Left lung (tissue), 10 donors: ENCODE data around the gene CREBBP. TPM values are rescaled to one million over a fixed set of nuclear protein-coding genes. Genes with fewer than 3 reads are reported as not detected.

Experiments used
- ATAC-seq: fragments of 200-7000 bp; cut with Tn5 transposase; one replicate; pipeline ENCODE4 v1.9.1; 2020; ENCODE audit warnings: moderate library complexity
- DNase-seq, 4 donors: peaks; one replicate each; pipeline ENCODE4 v3.0.0-alpha.2; 2013 to 2020
- H3K27ac ChIP-seq, 2 donors: fragments of 200-600 bp; sonication (generic) in 1 of 2; one replicate each; pipeline versions ENCODE4 v1.5.0 to v1.8.0; 2020 to 2021
- H3K27me3 ChIP-seq, 2 donors: fragments of 200-600 bp; sonication (generic) in 1 of 2; one replicate each; pipeline versions ENCODE4 v1.5.0 to v1.8.0; 2020 to 2021
- H3K36me3 ChIP-seq, 2 donors: fragments of 200-600 bp; sonication (generic) in 1 of 2; one replicate each; pipeline versions ENCODE4 v1.5.0 to v1.8.0; 2020 to 2021
- H3K4me1 ChIP-seq, 2 donors: fragments of 200-600 bp; one replicate each; pipeline ENCODE4 v1.8.0; 2021
- H3K4me3 ChIP-seq, 2 donors: fragments of 200-600 bp; sonication (generic) in 1 of 2; one replicate each; pipeline versions ENCODE4 v1.5.0 to v1.8.0; 2020 to 2021; ENCODE audit warnings: mild to moderate bottlenecking in 1 of 2
- H3K9me3 ChIP-seq, 2 donors: fragments of 200-600 bp; sonication (generic) in 1 of 2; one replicate each; pipeline versions ENCODE4 v1.5.0 to v1.8.0; 2020 to 2021
- CTCF ChIP-seq, 2 donors: fragments of 200-600 bp; sonication (generic) in 1 of 2; IDR thresholded peaks; one replicate each; pipeline versions ENCODE4 v1.5.0 to v1.8.0; 2021; ENCODE audit warnings: antibody characterized with exemption in 2 of 2
- intact Hi-C, 2 donors: fragments of 100-400 bp; cut with DNase I; formaldehyde crosslinking; loops; one replicate each; pipeline versions ENCODE4 v1.11.2 to v1.14.2; 2022
- polyA plus RNA-seq, 6 donors: library from polyadenylated mRNA; unstranded; fragments of 120-200 nt; gene quantifications; one replicate each; pipeline ENCODE4 v1.2.1, GENCODE V29; 2013; ENCODE audit not compliant: insufficient read length in 6 of 6
- total RNA-seq, 2 donors: library from RNA; stranded (reverse); fragmentation: NEBNext Ultra II Directional; extraction: Animal tissue kit (Norgen Biotek cat#: 25700); gene quantifications; one replicate each; pipeline ENCODE4 v1.2.1, GENCODE V29; 2021
- donor health status: DM: no; HTN: yes; CAD: no.
- donor health status: DM: no; HTN: no; CAD: no.

CREBBP gene
- total and polyA plus RNA-seq, 8 donors: 48.3 to 112 (median 104) TPM

- Histone ChIP-seq H3K36me3 (peaks cover 0 to 100% of the 10 kb centered on the region in 2 donors), H3K27me3 (no peaks in the 10 kb centered on the region), H3K4me1 (no peaks in the 10 kb centered on the region), H3K4me3 (no peak overlapping the region), H3K9me3 (no peaks in the 10 kb centered on the region), H3K27ac (no peak overlapping the region)
- intact Hi-C loops: no loop called here
- DNase-seq (no peak), ATAC-seq (no peak)
- no peak for TF ChIP-seq CTCF (IDR thresholded peaks at IDR 0.05)
Observed at GRCh38 chr16:3734758-3735221, 145.7 kb downstream of the CREBBP start.

- intact Hi-C loops: no loop called here
- ATAC-seq: no peak
- TF ChIP-seq CTCF (IDR thresholded peaks at IDR 0.05): no peak
- no peak overlapping the region for H3K27ac ChIP-seq
- DNase-seq: no peak
- H3K4me1 ChIP-seq: no peaks in the 10 kb centered on the region
- no peaks in the 10 kb centered on the region for H3K9me3 ChIP-seq
- no peaks in the 10 kb centered on the region for H3K27me3 ChIP-seq
- peaks cover 0 to 100% of the 10 kb centered on the region in 2 donors for H3K36me3 ChIP-seq
- no peak overlapping the region for H3K4me3 ChIP-seq
Observed at GRCh38 chr16:3734084-3734757, 146.3 kb downstream of the CREBBP start.

GRCh38 chr16:3732171-3732570 lies 148.3 kb downstream of the CREBBP start:
- H3K27ac ChIP-seq: no peak overlapping the region
- ATAC-seq (no peak), DNase-seq (no peak)
- peaks cover 0 to 98% of the 10 kb centered on the region in 2 donors for H3K36me3 ChIP-seq
- TF ChIP-seq CTCF (IDR thresholded peaks at IDR 0.05): no peak
- no peaks in the 10 kb centered on the region for H3K9me3 ChIP-seq
- no peaks in the 10 kb centered on the region for H3K27me3 ChIP-seq
- intact Hi-C loops: no loop called here
- no peaks in the 10 kb centered on the region for H3K4me1 ChIP-seq
- H3K4me3 ChIP-seq: no peak overlapping the region

GRCh38 chr16:3731126-3731935 lies 149.2 kb downstream of the CREBBP start:
- Histone ChIP-seq H3K36me3 (peaks cover 0 to 97% of the 10 kb centered on the region in 2 donors), H3K4me1 (no peaks in the 10 kb centered on the region), H3K9me3 (no peaks in the 10 kb centered on the region), H3K27ac (no peak overlapping the region), H3K27me3 (no peaks in the 10 kb centered on the region), H3K4me3 (no peak overlapping the region)
- no peak for ATAC-seq
- intact Hi-C loops: no loop called here
- DNase-seq: no peak
- TF ChIP-seq CTCF (IDR thresholded peaks at IDR 0.05): no peak
